Cardiac muscle cell (in vitro differentiated cells and primary cell): ENCODE measurements around the gene POM121C. TPM values are rescaled to one million over a fixed set of nuclear protein-coding genes. Genes with fewer than 3 reads are reported as not detected.
A peak's percentile ranks its signal among the peaks of the same experiment; 100 is the strongest.
"Not testable (repeated sequence)": the region's sequence is repeated elsewhere in the genome, so short reads cannot be mapped to it uniquely, and the experiment has no call there.

ENCODE experiments used
- DNase-seq, 2 donors: peaks; one replicate each; pipeline versions ENCODE4 v3.0.0 to v3.0.0-alpha.2; 2010 to 2017; ENCODE audit warnings: low read depth in 1 of 2, low spot score in 1 of 2
- H3K27ac ChIP-seq: fragments of 200-600 bp; sonication (generic); 2 replicates; pipeline ENCODE4 v1.5.1; 2016
- H3K27me3 ChIP-seq: fragments of 200-600 bp; sonication (generic); 2 replicates; pipeline ENCODE4 v1.6.0; 2016; ENCODE audit warnings: control low read depth
- H3K36me3 ChIP-seq: fragments of 200-600 bp; sonication (generic); 2 replicates; pipeline ENCODE4 v1.5.1; 2016; ENCODE audit warnings: control low read depth
- H3K4me1 ChIP-seq: fragments of 200-600 bp; sonication (generic); 2 replicates; pipeline ENCODE4 v1.8.1; 2017; ENCODE audit warnings: low read depth, mild to moderate bottlenecking, mixed run types
- H3K4me3 ChIP-seq: fragments of 200-600 bp; sonication (generic); 2 replicates; pipeline ENCODE4 v1.5.1; 2016; ENCODE audit warnings: mild to moderate bottlenecking
- H3K9me3 ChIP-seq: fragments of 200-600 bp; sonication (generic); 2 replicates; pipeline ENCODE4 v1.5.1; 2017; ENCODE audit warnings: low read depth, mild to moderate bottlenecking, control low read depth
- CTCF ChIP-seq: IDR thresholded peaks from 2 replicates; pipeline ENCODE4 v1.5.1; 2012; ENCODE audit warnings: low read depth, mild to moderate bottlenecking, low read length
- polyA plus RNA-seq: library from polyadenylated mRNA; unstranded; fragments of >200 nt; fragmentation: Nextera tagmentation; extraction: Ambion mirVana; gene quantifications from 2 replicates; pipeline ENCODE4 v1.2.1, GENCODE V29; 2016
- total RNA-seq: library from RNA; depleted of rRNA; stranded (reverse); fragments of >200 nt; gene quantifications from 2 replicates; pipeline ENCODE4 v1.2.3, GENCODE V29; 2016

Gene POM121C
- total and polyA plus RNA-seq, 2 experiments from 2014 or later = 17.2 to 47.7 TPM

GRCh38 chr7:75485355-75485978 is 632 bp downstream of the POM121C start:
- not testable (repeated sequence) for H3K27me3 ChIP-seq, H3K9me3 ChIP-seq, H3K4me1 ChIP-seq, H3K36me3 ChIP-seq
- Histone ChIP-seq H3K27ac (peak overlapping the region; percentile 96), H3K4me3 (peak overlapping the region; percentile 69)
- peak; percentile 4 to 16 for DNase-seq

GRCh38 chr7:75480313-75480712 is 5.8 kb downstream of the POM121C start:
- H3K27me3 ChIP-seq, H3K27ac ChIP-seq, DNase-seq, H3K4me1 ChIP-seq, H3K4me3 ChIP-seq, H3K36me3 ChIP-seq, H3K9me3 ChIP-seq: not testable (repeated sequence)

GRCh38 chr7:75477457-75477856 is 8.6 kb downstream of the POM121C start:
- not testable (repeated sequence) for H3K4me3 ChIP-seq, H3K27me3 ChIP-seq, H3K4me1 ChIP-seq, H3K27ac ChIP-seq, H3K9me3 ChIP-seq, H3K36me3 ChIP-seq, DNase-seq

- not testable (repeated sequence) for DNase-seq, H3K9me3 ChIP-seq, H3K27me3 ChIP-seq, H3K27ac ChIP-seq, H3K4me3 ChIP-seq, H3K36me3 ChIP-seq, H3K4me1 ChIP-seq
Observed at GRCh38 chr7:75470166-75470565, 15.9 kb downstream of the POM121C start.

- H3K36me3 ChIP-seq, H3K4me1 ChIP-seq, H3K27ac ChIP-seq, H3K27me3 ChIP-seq, H3K4me3 ChIP-seq, H3K9me3 ChIP-seq, DNase-seq: not testable (repeated sequence)
Observed at GRCh38 chr7:75460541-75460940, 25.6 kb downstream of the POM121C start.

- H3K36me3 ChIP-seq, H3K9me3 ChIP-seq, H3K27me3 ChIP-seq, H3K4me3 ChIP-seq, H3K4me1 ChIP-seq, DNase-seq, H3K27ac ChIP-seq: not testable (repeated sequence)
Observed at GRCh38 chr7:75458034-75458433, 28.1 kb downstream of the POM121C start.

GRCh38 chr7:75456403-75456802 is 29.7 kb downstream of the POM121C start:
- not testable (repeated sequence) for H3K36me3 ChIP-seq, H3K4me3 ChIP-seq, H3K27ac ChIP-seq, DNase-seq, H3K9me3 ChIP-seq, H3K27me3 ChIP-seq, H3K4me1 ChIP-seq

GRCh38 chr7:75452494-75452955 is 33.6 kb downstream of the POM121C start:
- not testable (repeated sequence) for H3K4me3 ChIP-seq, H3K27ac ChIP-seq, H3K27me3 ChIP-seq, H3K4me1 ChIP-seq, DNase-seq, H3K9me3 ChIP-seq, H3K36me3 ChIP-seq
- peak; percentile 41 for TF ChIP-seq CTCF

GRCh38 chr7:75449946-75450345 is 36.2 kb downstream of the POM121C start:
- H3K27me3 ChIP-seq, H3K4me1 ChIP-seq, H3K9me3 ChIP-seq, H3K4me3 ChIP-seq, H3K36me3 ChIP-seq, DNase-seq: not testable (repeated sequence)
- H3K27ac ChIP-seq = peak overlapping the region; percentile 68

GRCh38 chr7:75442465-75443111 is 43.5 kb downstream of the POM121C start:
- H3K27me3 ChIP-seq, H3K9me3 ChIP-seq, H3K4me1 ChIP-seq: not testable (repeated sequence)
- Histone ChIP-seq H3K36me3 (peaks cover 24% of the 10 kb centered on the region), H3K4me3 (peak overlapping the region; percentile 55), H3K27ac (peak overlapping the region; percentile 94)
- peak in 1 of 2 donors; percentile 27 for DNase-seq

GRCh38 chr7:75442101-75442464 is 44.0 kb downstream of the POM121C start:
- not testable (repeated sequence) for H3K4me1 ChIP-seq, H3K27me3 ChIP-seq, H3K9me3 ChIP-seq
- peaks cover 28% of the 10 kb centered on the region for H3K36me3 ChIP-seq
- peak in 1 of 2 donors; percentile 2 for DNase-seq
- peak overlapping the region; percentile 94 for H3K27ac ChIP-seq
- peak overlapping the region; percentile 55 for H3K4me3 ChIP-seq

- DNase-seq, H3K9me3 ChIP-seq, H3K27ac ChIP-seq, H3K4me3 ChIP-seq, H3K4me1 ChIP-seq, H3K27me3 ChIP-seq: not testable (repeated sequence)
- peaks cover 53% of the 10 kb centered on the region for H3K36me3 ChIP-seq
Observed at GRCh38 chr7:75439000-75439399, 47.1 kb downstream of the POM121C start.

GRCh38 chr7:75423481-75423880 is 62.6 kb downstream of the POM121C start:
- H3K27me3 ChIP-seq, H3K36me3 ChIP-seq, H3K4me1 ChIP-seq, H3K9me3 ChIP-seq, DNase-seq, H3K27ac ChIP-seq, H3K4me3 ChIP-seq: not testable (repeated sequence)
